Activated CD4-positive, alpha-beta T cell treated with anti-CD3 and anti-CD28 coated beads, Interleukin-2, amount 10 ng/mL, durations not matched to agents 7 days and 5 days (primary cell): ENCODE measurements around the gene ZBBX. TPM values are rescaled to one million over a fixed set of nuclear protein-coding genes. Genes with fewer than 3 reads are reported as not detected.

ENCODE experiments used
- CTCF ChIA-PET: fragments of 350-600 bp; sonication (Branson Sonifier 250); formaldehyde crosslinking; loops from one replicate; lab custom pipeline; 2021; ENCODE audit warnings: antibody characterized with exemption; lab: Charles Lee
- POLR2A ChIA-PET: fragments of 350-600 bp; sonication (Branson Sonifier 250); formaldehyde crosslinking; loops from one replicate; lab custom pipeline; 2021; ENCODE audit warnings: antibody characterized with exemption; lab: Charles Lee
- DNase-seq: peaks from one replicate; pipeline ENCODE4 v3.0.0-alpha.2; 2020
- H3K27ac Mint-ChIP-seq: one replicate; pipeline ENCODE4 v1.8.0; 2021; ENCODE audit warnings: mild to moderate bottlenecking, moderate library complexity, mixed read lengths
- H3K27me3 Mint-ChIP-seq: one replicate; pipeline ENCODE4 v1.8.0; 2021; ENCODE audit warnings: mixed read lengths
- H3K36me3 Mint-ChIP-seq: one replicate; pipeline ENCODE4 v1.8.0; 2021; ENCODE audit warnings: low read depth, mixed read lengths
- H3K4me1 Mint-ChIP-seq: one replicate; pipeline ENCODE4 v1.8.0; 2021; ENCODE audit warnings: mixed read lengths
- H3K4me3 Mint-ChIP-seq: one replicate; pipeline ENCODE4 v1.8.0; 2021; ENCODE audit warnings: mild to moderate bottlenecking, moderate library complexity, mixed read lengths
- H3K9me3 Mint-ChIP-seq: one replicate; pipeline ENCODE4 v1.8.0; 2021; ENCODE audit warnings: mixed read lengths
- total RNA-seq, 2 experiments: library from RNA; stranded (reverse); gene quantifications; one replicate each; pipeline ENCODE4 v1.2.3, GENCODE V29; 2021

Gene ZBBX
- total RNA-seq, 2 experiments from 2014 or later: not detected

DNA sequence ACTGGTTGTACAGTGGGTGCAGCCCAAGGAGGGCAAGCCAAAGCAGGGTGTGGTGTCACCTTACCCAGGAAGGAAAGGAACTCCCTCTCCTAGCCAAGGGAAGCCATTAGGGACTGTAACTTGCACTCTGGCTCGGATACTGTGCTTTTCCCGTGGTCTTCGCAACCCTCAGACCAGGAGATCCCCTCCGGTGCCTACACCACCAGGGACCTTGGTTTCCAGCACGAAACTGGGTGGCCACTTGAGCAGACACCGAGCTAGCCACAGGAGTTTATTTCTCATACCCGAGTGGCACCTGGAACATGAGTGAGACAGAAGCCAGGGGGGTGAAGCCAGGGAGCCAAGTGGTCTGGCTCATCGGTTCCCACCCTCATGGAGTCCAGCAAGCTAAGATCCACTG is 90.7 kb downstream of the ZBBX start:
- ChIA-PET CTCF (interaction anchor here (0.5 kb wide), 1 partner anchor 1413 kb away, joined by 3 read pairs; no protein-coding TSS in a partner anchor), POLR2A (no interaction called here)
- Mint-ChIP-seq H3K9me3 (peaks cover 5% of the 10 kb centered on the region), H3K36me3 (no peaks in the 10 kb centered on the region), H3K27ac (no peak overlapping the region), H3K4me1 (no peaks in the 10 kb centered on the region), H3K27me3 (no peaks in the 10 kb centered on the region), H3K4me3 (no peak overlapping the region)
- no peak for DNase-seq

DNA sequence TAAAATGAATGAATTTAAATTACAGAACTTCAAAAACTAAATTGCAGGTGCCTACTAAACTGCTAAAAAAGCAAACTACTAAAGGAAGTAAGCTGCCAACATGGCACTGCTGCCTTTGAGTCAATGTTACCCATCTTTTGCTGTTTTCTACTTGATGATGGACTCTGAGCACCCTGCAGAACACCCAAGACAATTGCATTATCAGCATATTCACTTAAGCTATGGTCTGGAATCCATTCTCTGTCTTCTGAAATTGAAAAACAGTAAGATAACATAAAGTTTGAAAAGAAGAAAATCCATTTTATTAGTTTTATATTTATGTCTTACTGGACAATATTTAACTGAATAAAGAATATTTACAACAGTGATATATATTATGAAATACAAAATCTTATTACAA is 91.4 kb downstream of the ZBBX start:
- Mint-ChIP-seq H3K27ac (no peak overlapping the region), H3K4me1 (no peaks in the 10 kb centered on the region), H3K9me3 (peaks cover 5% of the 10 kb centered on the region), H3K4me3 (no peak overlapping the region), H3K27me3 (no peaks in the 10 kb centered on the region), H3K36me3 (no peaks in the 10 kb centered on the region)
- DNase-seq: no peak
- CTCF ChIA-PET: no interaction called here
- POLR2A ChIA-PET: no interaction called here

DNA sequence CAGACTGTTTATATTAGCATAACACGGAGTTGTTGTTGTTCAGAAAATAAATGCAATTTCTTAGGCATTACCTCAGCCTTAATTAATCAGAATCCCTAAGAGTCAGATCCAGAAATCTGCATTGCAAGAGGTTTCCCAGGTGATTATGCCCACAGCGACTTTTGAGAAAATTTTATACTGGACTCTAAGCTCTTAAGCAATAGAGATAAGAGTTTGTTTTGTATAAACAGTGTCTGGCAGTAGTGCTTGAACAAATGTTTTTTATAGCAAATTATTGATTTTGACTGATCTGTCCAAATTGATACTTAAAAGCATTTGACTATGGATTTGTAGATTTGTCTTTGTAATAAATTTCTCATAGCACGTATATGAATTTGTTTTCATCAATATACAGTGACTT is 92.8 kb downstream of the ZBBX start:
- H3K4me3 Mint-ChIP-seq: no peak overlapping the region
- H3K4me1 Mint-ChIP-seq: no peaks in the 10 kb centered on the region
- ChIA-PET CTCF (no interaction called here), POLR2A (no interaction called here)
- no peak overlapping the region for H3K27ac Mint-ChIP-seq
- no peaks in the 10 kb centered on the region for H3K27me3 Mint-ChIP-seq
- DNase-seq: no peak
- no peaks in the 10 kb centered on the region for H3K36me3 Mint-ChIP-seq
- peaks cover 3% of the 10 kb centered on the region for H3K9me3 Mint-ChIP-seq

DNA sequence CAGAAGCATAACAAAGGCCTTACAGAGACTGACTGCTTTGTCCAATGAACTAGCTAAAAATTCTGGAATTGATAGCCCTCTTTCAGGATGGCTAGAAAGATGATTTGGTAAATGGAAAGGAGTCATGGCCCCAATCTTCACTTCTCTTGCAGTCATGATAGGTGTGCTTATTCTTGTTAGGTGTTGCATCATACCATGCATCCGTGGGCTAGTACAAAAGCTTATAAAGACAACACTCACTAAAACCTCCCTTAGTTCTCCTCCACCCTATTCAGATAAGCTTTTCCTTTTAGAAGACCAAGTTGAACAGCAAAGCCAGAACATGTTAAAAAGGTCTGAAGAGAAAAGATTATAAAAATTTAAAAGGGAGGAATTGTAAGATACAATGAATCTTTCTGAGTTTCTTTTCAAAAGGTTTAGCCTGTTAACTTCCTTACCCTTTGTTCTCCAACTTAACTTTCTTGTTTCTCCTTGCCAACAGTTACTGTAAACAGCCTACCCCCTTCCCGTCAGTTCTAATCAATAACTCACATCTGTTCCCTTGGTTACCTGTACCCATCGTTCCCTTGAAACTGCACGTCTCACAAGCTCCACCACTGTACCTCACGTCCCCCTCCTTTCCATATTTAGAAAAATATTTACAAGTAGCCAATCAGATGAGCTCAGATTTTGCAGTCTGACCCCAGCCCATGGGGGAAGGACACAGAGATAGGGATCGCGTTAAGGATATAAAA is 105.8 kb downstream of the ZBBX start:
- H3K9me3 Mint-ChIP-seq: peaks cover 8% of the 10 kb centered on the region

DNA sequence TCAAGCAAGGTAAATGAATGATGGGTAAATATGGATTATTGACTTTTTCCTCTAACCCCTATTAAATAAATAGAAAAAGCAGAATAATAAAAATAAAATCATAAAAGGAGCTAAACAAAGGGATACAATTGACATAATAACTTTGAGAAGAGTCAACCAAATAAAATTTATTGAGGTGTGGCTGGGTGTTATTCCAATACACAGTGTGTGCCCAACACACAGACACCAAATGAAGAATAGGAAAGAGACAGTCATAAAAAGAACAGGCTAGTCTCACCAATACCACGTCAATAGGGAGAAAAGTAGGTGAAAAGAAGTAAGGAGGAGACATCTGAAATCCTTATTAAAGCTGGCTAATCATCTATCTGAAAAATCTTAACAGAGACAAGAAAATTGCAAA is 127.1 kb downstream of the ZBBX start:
- no peak overlapping the region for H3K4me3 Mint-ChIP-seq
- H3K36me3 Mint-ChIP-seq: no peaks in the 10 kb centered on the region
- H3K27ac Mint-ChIP-seq: no peak overlapping the region
- peaks cover 2% of the 10 kb centered on the region for H3K27me3 Mint-ChIP-seq
- ChIA-PET CTCF (no interaction called here), POLR2A (no interaction called here)
- no peaks in the 10 kb centered on the region for H3K9me3 Mint-ChIP-seq
- DNase-seq: no peak
- no peaks in the 10 kb centered on the region for H3K4me1 Mint-ChIP-seq

More for the DNA sequence above, 105.8 kb downstream of the ZBBX start:
- H3K27ac Mint-ChIP-seq: no peak overlapping the region
- ChIA-PET CTCF (no interaction called here), POLR2A (no interaction called here)
- no peaks in the 10 kb centered on the region for H3K36me3 Mint-ChIP-seq
- H3K27me3 Mint-ChIP-seq: no peaks in the 10 kb centered on the region
- no peaks in the 10 kb centered on the region for H3K4me1 Mint-ChIP-seq
- H3K4me3 Mint-ChIP-seq: no peak overlapping the region
- no peak for DNase-seq

DNA sequence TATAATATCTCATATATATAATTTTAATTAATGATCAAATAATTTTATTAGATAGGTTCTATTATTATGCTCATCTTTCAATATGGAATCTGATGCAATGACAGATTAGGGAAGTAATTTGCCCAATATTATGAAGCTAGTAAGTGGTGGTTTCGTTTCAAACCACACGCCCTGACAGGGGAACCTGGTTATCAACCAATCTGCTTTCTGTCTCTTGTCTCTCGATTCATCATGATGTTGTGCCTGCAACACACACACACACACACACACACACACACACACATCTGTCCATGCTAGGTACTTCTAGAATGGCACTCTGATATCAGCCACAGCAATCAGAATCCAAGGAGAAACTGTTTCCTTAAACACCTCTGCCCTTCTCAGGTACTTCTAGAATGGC is 128.4 kb downstream of the ZBBX start:
- Mint-ChIP-seq H3K4me1 (no peaks in the 10 kb centered on the region), H3K27ac (no peak overlapping the region)
- CTCF ChIA-PET: no interaction called here

DNA sequence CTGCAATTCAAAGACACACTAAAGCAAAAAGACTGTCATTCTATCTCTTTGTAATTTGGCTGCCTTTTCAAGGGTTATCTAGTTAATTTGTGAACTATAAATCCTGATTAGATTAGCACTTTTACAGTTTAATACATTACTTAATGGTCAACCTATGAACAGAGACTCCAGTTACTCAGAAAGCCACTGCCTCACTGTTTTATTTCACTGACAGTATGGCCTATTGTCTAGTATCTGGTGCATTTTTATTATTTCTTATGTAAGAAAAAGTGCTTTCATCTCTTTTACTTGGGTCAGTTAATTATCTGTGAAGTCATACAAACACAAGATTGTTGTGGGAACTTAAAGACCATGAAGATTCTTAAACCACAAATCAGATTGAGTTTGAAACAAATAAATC is 133.8 kb downstream of the ZBBX start:
- Mint-ChIP-seq H3K36me3 (no peaks in the 10 kb centered on the region), H3K9me3 (no peaks in the 10 kb centered on the region), H3K4me1 (no peaks in the 10 kb centered on the region), H3K4me3 (no peak overlapping the region), H3K27me3 (no peaks in the 10 kb centered on the region), H3K27ac (no peak overlapping the region)
- no peak for DNase-seq
- ChIA-PET POLR2A (no interaction called here), CTCF (no interaction called here)

More for the DNA sequence above, 128.4 kb downstream of the ZBBX start:
- POLR2A ChIA-PET: no interaction called here
- Mint-ChIP-seq H3K36me3 (no peaks in the 10 kb centered on the region), H3K27me3 (peaks cover 2% of the 10 kb centered on the region), H3K9me3 (no peaks in the 10 kb centered on the region), H3K4me3 (no peak overlapping the region)
- DNase-seq: no peak

DNA sequence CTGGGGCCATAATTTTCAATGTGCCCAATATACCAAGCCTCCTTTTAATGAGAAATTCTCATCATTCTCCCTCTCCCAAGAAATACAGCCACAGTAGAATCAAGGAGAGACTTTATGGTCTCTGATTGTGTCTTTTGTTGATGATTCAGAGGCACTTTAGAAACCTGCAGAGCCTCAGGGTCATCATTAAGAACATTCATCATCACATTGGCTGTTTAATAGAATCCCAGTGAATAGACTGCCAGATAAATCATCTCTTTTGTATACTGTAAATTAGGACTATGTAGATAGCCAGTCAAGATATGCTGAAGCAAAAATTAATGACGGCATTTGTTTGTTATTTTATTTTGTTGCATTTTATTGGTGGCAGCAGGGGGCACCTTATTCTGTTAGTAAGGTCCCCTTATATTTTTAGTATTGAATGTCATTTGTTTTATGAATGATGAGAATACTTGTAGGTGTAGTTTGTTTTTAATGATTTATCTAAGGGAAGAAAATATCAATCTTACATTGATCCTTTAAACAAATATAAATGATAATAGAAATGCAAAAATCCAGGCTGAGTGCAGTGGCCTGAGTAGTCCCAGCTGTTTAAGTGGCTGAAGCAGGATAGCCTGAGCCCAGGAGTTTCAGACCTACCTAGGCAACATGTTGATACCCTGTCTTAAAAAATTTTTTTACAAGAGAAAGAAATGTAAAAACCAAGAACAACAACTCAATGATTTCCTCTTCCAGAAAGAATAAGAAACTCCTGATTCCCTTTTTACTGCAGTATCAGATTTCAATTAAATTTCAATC is 138.8 kb downstream of the ZBBX start:
- ChIA-PET POLR2A (no interaction called here), CTCF (no interaction called here)
- H3K27ac Mint-ChIP-seq: no peak overlapping the region
- DNase-seq: no peak
- H3K36me3 Mint-ChIP-seq: no peaks in the 10 kb centered on the region
- H3K4me3 Mint-ChIP-seq: no peak overlapping the region
- H3K9me3 Mint-ChIP-seq: no peaks in the 10 kb centered on the region
- H3K4me1 Mint-ChIP-seq: no peaks in the 10 kb centered on the region
- H3K27me3 Mint-ChIP-seq: no peaks in the 10 kb centered on the region

DNA sequence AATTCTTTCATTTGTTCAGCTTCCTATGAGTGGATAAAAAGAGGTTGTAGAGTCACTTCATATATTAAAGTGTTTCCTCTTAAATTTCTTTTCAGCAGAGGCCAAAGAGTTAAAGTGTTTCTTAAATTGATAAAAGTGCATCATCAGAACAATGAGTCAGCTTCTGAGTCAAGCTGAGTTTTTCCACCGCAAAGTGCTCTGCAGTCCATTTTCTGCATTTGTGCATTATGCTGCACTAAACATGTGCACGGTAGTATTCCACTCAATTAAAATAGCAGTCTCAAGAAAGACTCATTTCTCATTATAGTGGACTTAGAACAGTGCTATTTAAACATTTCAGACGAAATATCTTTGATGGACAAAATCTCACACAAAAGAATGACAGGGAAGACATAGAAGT is 152.0 kb downstream of the ZBBX start:
- Mint-ChIP-seq H3K27ac (no peak overlapping the region), H3K4me1 (no peaks in the 10 kb centered on the region), H3K9me3 (peaks cover 3% of the 10 kb centered on the region), H3K4me3 (no peak overlapping the region), H3K36me3 (no peaks in the 10 kb centered on the region), H3K27me3 (no peaks in the 10 kb centered on the region)
- no peak for DNase-seq
- ChIA-PET CTCF (no interaction called here), POLR2A (no interaction called here)

DNA sequence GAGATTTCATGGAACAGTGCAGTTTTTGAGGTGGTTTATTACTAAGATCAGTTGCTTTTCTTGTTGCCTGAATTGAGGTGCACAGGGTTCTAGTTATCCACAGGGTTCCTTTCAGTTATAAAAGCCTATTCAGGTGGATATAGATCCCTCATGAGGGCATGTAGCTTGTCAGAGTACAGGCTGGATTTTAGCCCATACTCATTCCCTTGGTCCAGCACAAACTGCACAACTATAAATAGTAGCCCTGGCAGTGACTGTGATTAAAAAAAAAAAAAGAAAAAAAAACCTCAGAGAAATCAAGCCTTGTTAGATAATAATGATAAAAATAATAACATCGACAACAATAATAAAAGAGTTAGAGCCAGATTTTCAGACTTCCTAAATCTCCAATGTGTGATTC is 154.3 kb downstream of the ZBBX start:
- H3K27me3 Mint-ChIP-seq: no peaks in the 10 kb centered on the region
- no peak for DNase-seq
- CTCF ChIA-PET: no interaction called here
- H3K27ac Mint-ChIP-seq: no peak overlapping the region
- POLR2A ChIA-PET: no interaction called here
- H3K36me3 Mint-ChIP-seq: no peaks in the 10 kb centered on the region
- no peaks in the 10 kb centered on the region for H3K4me1 Mint-ChIP-seq
- H3K9me3 Mint-ChIP-seq: peaks cover 3% of the 10 kb centered on the region
- H3K4me3 Mint-ChIP-seq: no peak overlapping the region

DNA sequence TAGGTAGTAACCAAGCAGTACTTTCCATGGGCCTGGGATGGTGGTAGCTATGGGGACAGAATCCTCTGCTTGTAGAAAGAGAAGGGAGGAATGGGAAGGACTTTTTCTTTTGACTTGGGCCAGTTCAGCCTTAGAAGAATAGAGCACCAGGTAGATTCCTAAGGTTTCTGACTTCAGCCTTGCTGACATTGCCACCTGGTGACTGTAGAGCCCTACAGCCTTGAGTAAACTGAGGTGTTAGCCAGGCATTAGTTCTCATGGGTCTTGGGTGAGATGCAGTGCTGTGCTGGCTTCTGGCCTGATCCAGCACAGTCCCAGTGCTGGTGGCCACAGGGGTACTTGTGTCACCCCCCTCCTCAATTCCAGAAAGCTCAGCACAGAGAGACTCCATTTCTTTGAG is 171.1 kb downstream of the ZBBX start:
- no peaks in the 10 kb centered on the region for H3K4me1 Mint-ChIP-seq
- H3K9me3 Mint-ChIP-seq: peaks cover 8% of the 10 kb centered on the region
- no peak overlapping the region for H3K4me3 Mint-ChIP-seq
- H3K27ac Mint-ChIP-seq: no peak overlapping the region
- H3K27me3 Mint-ChIP-seq: no peaks in the 10 kb centered on the region
- CTCF ChIA-PET: no interaction called here
- H3K36me3 Mint-ChIP-seq: no peaks in the 10 kb centered on the region
- no peak for DNase-seq
- POLR2A ChIA-PET: no interaction called here

DNA sequence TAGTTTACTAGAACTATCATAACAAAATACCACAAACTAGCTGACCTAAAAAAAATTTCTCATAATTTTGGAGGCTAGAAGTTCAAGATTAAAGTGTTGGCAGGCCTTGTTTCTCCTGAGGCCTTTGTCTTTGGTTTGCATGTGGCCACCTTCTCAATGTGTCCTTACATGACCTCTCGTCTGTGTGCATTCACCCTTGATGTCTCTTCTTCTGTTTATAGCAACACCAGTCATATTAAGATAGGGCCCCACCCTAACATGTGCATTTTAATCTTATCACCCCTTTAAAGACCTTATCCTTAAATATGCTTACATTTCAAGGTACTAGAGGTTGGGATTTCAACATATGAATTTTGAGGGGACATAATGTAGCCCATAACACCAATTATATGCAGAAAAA is 177.0 kb downstream of the ZBBX start:
- Mint-ChIP-seq H3K27me3 (no peaks in the 10 kb centered on the region), H3K36me3 (no peaks in the 10 kb centered on the region), H3K9me3 (no peaks in the 10 kb centered on the region), H3K4me1 (no peaks in the 10 kb centered on the region), H3K27ac (no peak overlapping the region), H3K4me3 (no peak overlapping the region)
- ChIA-PET CTCF (no interaction called here), POLR2A (no interaction called here)
- DNase-seq: no peak

DNA sequence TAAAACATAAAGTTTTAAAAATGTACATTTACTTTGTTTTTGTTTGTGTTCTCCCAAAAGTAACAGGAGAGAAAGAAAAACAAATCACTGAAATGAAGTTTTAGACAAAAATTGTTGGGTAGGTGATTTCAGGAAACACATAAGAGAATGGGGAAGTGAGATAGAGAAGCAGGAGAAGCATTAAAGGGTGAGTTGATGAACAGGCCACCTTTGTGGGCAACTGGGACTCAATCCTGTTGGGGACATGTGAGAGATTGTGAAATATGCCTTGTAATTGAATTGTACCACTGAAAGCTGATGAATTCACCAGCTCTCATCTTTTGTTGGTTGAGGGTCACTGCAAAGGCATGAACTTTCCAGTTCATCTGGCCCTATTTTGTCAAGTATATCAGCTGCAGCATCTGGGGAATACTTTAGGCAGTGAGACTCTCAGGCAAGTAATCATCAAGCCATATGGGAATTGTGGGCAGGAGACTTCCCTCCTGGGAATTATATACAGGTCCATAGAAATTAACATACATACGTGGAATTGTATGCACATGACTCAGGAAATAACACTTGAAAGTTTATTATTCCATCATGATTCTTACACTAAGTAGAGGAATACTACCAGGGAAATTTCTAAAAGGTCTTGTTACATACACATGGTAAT is 181.0 kb downstream of the ZBBX start:
- CTCF ChIA-PET: no interaction called here

More for the DNA sequence above, 181.0 kb downstream of the ZBBX start:
- Mint-ChIP-seq H3K27me3 (no peaks in the 10 kb centered on the region), H3K27ac (no peak overlapping the region), H3K9me3 (peaks cover 2% of the 10 kb centered on the region), H3K4me1 (no peaks in the 10 kb centered on the region), H3K36me3 (no peaks in the 10 kb centered on the region), H3K4me3 (no peak overlapping the region)
- POLR2A ChIA-PET: no interaction called here
- no peak for DNase-seq
